ENCODE results near the gene CCDC167.

Gene CCDC167

DNA sequence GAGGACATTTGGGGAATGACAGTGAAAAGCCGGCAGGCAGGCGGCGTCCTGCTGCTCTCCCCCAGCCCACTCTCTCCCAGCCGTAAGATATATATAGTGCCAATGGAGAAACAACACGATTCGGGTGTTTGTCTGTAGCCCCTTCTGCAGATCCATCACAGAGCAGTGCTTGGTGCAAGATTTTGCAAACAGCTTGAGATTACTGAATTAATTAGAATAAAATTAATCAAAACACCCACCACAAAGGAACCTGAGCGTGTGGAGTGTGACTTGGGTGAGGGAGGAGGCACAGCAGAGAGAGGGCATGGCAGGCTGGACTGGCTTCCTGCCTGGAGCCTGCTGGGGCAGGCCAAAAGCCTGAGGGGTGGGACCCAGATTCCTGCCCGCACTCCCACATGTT, 28.8 kb upstream of the CCDC167 start:
- no peak for DNase-seq

DNA sequence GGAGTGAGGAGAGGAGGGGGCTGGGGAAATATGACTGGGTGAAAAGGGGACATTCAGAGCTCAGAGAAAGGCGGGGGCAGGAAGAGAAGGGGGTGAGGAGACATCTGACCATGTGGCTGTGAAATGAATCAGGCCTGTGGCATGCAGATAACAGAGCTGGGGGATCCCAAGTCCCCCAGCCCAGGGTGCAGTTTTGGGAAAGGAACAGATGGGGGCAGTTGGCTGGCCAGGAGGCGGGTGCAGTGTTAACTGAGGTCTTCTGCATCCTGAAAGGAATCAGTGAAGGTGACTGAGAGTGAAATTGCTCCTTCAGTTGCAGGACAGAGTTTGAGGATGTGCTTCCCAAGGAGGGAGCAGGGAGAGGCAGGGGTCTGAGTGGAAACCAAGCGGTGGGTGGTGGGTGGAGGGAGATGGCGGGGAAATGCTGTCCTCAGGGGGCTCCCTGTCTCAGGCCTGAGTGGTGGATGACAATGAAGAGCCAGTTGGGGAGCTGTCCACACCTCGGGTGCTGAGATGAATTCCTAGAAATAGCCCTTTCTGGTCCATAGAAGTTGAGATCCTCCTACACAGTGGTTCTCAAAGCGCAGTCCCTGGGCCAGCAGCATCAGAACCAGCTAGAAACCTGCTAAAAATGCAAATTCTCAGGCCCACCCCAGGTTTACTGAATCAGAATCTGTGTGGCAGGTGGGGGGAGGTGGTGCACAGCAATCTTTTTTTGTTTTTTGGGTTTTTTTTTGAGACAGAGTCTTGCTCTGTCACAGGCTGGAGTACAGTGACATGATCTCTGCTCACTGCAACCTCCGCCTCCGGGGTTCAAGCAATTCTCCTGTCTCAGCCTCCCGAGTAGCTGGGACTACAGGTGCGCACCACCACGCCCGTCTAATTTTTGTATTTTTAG, 26.0 kb upstream of the CCDC167 start:
- DNase-seq, result no peak

DNA sequence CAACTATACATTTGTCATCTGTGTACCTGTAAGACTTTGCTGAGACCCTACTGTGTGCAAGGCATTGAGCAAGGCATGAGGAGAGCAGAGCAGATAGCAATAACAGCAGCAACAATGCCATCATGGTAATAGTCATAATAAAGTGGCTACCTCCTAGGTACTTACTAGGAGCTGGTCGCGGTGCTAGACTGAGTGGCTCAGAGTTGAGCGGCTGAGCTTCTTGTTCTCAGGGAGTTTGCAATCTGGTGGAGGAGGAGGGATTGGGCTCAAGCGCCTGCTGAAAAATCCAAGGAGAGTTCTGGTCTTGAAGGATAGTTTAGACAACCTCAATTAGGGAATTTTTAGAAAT, 25.3 kb upstream of the CCDC167 start:
- DNase-seq, result no peak

DNA sequence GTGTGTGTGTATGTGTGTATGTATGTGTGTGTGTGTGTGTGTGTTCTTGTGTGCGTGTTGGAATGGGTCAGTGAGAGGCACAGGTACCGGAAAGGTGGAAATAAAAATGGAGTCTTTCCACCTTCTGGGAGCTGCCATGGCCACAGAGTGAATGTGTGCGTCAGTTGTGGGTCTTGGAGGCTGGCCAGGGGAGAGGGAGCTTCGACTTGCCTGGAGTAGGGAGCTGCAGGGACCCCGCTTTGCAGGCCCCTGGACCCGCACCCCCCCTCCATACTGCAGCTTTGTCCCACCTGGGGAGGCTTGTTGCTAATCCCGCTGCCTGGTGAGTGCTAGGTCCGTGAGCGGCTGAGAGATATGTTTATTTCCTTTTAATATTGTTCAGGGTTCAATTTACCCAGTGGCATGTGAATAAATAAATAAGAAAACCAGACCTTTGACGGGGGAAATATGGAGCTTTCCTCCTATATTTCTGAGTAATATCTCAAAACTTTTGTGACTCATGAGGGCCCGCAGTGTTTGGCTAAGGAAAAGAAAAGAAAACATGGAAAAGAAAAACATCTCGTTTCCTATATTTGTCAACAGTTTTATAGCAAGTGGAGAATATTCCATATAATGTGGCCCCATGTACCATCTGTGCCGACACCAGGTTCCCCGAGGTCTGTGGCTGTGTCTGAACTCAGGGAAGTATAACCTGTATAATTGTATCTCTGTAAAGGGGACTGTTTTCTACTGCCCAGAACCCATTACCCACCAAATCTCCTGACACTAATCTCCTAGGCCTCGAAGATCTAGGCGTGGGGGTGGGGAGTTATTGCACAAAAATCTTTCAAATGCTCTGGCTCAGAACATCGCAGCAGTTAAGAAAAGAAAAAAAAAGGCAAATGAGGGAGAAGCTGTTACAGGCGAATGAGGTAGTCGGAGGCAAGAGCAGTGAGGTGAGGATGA, 24.6 kb upstream of the CCDC167 start:
- no peak for DNase-seq

DNA sequence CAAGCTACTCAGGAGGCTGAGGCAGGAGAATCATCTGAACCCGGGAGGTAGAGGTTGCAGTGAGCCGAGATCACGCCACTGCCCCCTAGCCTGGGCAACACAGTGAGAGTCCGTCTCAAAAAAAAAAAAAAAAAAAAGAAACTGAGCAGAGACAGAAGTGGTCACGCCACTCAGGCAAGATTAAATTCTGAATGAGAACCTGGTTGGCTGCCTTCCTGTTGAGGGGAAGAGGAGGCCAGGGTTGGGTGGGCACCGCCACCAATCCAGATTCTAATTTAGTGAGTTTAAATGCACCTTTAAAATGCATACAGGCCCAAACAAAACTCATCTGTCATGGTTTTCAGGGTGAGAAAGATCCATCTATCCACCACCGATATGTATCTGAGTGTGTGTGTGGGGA, 23.7 kb upstream of the CCDC167 start:
- DNase-seq, result no peak

DNA sequence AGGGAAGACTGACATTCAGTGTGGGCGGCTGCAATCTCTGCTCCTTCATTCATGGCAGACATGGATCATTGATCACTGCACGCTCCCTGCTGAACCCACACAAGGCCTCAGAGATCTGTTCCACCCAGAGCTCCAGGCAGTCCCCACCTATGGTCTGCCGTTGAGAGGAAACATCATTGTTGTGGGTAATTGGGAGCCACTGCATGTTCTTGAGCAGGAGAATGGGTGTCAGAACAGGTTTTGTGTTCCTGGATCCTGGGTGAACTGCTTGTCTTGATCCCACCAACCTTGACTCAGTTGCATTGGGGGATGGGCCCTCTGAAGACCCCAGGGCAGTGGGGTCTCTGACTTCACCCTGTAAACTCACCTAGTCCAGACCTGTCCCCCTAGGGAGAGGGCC, 23.1 kb upstream of the CCDC167 start:
- no peak for DNase-seq

DNA sequence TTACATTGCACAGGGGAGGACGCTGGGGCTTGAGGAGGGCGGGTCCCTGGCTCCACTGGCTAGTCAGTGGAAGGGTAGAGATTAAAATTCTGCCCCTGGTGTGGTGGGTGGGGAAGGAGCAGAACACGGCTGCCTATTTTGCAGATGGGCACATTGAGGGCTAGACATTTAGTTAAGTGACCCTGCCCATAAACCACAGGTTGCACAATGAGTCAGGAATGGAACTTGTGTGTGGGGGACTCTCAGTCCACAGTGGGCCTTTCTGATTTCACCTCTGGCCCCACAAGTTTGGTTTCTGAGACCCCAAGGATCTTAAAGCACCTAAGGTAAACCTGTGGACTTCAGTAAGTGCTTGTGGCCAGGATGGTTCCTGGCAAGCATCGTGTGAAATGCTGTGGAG, 22.0 kb upstream of the CCDC167 start:
- DNase-seq, result no peak

DNA sequence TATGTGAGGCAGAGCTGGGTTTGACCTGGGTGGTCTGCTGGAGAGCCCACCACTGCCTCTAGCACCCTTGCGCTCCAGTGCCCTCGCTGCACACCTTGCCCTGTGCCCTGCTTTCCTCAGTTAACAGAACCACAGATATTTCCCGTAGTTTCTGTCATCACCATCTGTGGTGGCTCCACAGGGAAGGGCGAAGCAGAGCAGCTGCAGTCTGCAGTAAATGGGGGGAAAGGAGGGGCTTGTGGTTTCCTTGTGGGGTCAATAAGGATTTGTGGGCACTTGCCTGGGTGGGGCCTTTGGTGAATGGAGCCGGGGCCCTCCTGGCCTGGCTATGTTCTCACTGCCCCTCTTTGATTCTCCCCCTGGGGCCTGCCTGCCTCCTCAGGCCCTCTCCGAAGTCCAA, 21.2 kb upstream of the CCDC167 start:
- DNase-seq, result no peak

DNA sequence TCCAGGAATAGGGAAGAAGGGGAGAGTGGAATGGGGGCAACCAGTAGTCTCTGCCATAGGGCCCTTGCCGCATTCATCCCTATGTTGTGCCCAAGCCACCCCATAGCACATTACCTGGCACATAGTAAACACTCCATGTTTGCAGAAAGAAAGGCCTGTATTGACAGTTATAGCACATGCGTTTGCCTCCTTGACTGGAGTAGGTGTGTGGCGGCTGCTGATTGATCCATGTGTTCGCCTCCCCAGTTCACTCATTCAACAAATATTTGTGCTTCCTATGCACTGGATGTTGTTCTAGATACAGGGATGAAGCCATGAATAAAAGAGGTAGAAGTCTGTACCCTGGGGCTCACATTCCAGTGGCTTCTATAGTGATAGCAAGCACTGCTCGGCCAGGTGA, 19.8 kb upstream of the CCDC167 start:
- DNase-seq, result no peak

DNA sequence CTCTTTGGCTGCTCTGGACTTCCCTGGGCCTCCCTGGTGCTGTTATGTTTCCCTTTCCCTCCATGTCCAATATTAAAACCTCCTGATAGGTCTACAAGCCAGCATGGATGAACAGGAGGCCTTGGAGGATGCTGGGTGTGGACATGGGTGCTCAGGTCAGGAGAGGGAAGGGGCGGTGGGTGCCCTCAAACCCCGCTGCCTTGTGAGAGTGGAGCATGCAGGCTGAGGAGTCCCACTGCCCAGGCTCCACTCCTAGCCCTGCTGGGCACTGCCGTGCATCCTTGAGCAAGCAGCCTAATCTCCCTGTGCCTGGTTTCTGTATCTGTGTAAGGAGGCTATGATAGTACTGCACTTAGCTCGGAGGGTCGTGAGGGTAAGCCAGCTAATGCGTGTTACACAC, 18.4 kb upstream of the CCDC167 start:
- no peak for DNase-seq

DNA sequence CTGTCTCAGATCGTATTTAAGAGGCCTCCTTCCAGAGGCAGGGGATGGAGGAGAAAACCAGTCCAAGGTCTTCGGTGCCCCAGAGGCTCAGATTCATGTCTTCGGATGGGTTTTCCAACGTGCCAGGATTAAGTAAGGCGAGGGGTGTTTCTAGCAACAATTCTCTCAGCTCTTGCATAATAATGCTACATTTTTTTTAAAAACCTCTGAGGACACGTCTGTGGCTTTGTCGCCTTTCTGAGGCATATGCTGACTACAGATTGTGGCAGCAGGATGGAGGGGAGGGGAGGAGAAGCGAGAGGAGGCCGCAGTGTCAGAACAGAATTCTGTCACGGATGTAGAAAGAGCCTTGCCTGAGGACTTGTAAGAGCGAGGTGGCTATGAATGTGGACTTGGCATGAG, 17.7 kb upstream of the CCDC167 start:
- no peak for DNase-seq

DNA sequence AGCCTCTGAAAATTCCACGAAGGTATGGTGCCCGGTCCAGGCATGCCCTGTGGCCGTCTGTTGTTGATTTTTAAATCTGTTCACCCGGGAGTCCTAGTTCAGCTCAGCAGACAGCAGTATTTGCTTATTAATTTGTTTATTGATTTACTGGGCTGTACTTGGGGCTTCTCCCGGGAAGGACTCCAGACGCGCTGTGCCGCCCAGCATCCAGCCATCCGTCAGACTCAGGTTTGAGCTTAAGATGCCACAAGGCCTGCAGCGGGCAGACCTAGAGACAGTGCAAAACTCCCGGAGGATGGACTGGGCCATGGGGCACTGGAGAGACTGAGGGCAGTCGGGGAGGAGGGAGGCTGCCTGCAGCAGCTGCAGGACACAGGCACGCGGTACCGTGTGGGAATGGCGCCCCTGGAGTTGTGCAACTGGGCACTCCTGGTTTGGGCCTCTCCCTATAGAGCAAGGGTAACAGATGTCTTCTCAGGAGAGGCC, 17.3 kb upstream of the CCDC167 start:
- no peak for DNase-seq

DNA sequence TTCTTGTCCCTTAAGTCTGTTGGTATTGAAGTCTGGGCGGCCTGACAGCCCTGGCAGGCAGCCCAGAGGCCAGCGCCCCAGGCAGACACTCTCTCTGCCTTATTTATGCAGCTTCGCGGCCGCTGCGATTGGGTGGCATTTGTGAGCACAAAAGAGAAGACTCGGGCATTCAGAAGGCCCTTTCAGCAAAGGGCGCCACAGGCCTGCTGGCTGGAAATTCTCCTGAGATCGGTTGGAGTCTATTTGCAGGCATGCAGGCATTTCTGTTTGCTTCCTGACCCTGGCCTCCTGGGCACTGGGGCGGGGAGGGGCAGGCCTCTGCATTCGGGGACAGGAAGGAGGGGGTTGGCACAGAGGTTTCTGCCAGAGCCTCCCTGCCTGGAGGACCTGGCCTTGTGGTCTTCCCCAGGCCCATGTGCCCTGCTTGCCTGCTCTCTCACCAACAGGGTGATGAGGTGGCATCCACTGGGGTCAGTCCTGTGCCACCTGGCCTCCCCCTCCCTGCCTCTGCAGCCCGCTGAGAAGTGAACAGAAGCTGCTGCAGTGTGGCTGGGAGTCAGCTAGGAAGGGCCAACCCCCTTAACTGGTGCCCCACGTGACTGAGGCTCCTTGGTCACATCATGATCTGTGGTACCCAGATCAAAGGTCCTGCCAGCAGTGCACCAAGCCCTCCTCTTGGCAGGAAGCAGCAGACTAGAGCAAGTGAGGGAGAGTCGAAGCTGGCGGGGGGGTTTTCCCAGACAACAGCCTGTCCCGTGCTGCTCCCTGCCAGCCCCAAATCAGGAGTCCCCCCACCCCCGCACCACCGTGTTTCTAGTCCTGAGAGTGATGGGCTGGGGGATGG, 16.6 kb upstream of the CCDC167 start:
- peak; percentile 53 for DNase-seq

DNA sequence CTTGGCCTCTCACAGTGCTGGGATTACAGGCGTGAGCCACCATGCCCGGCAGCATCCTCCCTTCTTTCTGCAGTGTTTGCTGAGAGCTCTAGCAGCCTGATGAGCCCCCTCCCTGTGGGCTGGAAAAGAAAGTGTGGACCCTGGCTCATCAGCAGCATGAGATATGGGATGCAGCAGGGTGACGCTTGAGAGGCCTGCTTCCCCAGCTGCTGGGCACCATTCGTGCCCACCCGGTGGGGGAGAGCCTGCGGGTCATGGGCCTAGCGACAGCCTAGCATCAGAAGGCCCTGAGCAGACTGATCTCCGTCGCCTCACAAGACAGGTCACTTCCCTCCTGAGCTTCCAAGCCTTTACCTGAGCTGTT, 16.0 kb upstream of the CCDC167 start:
- DNase-seq, result no peak

DNA sequence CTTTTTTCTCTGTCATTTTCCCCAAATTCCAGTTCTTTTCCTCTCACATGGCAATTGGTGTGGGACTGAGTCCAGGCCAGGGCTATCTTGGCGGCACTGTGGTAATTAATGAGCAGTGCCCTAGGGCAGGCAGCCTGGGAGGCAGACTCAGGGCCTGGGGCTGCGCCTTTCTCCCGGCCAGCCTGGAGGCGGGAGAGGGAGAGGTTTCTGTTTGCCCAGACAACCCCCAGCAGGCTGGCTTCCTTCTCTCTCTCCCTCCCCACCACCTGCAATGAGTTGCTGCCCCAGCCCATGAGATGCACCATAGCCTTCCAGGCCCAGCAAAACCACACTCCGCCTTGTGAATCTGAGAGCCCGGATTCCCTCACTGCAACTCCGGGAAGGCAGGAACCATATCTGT, 15.1 kb upstream of the CCDC167 start:
- no peak for DNase-seq

DNA sequence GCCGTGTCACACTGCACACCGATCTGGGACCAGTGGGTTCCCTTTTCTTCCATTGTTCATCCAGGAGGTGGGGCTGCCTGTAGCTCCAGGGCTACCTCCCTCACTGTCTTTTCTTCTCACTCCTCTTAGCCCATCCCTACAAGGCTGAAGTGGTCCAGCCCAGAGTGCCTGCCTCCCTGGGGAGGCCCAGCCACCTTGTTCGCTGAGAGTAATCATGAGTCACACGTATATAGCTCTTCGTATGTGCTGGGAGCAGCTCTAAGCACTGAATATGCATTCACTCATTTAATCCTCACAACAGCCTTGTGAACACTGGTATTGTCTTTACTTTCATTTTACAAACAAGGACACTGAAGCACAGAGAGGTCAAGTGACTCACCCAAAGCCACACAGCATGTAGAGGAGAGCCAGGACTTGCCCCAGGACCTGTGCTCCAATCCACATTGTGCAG, 14.7 kb upstream of the CCDC167 start:
- DNase-seq, result peak; percentile 89

DNA sequence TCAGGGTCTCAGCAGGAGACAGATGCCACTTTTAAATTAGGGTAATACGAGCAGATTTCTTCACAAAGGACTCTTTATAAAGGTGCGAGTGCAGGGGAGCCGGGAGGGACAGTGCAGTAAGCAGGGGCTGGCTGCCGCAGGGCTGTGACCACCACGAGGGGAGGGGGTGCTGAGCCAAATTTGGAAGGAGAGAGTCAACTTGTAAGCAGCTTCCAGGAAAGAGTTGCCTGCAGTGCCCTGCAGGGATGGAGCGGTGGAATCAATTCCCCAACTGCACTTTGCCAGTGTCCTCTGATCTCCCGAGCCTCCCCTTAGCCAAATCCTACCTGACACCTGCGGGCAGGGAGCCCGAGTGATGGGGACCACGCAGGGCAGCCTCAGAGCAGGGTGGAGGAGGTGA, 13.9 kb upstream of the CCDC167 start:
- no peak for DNase-seq

DNA sequence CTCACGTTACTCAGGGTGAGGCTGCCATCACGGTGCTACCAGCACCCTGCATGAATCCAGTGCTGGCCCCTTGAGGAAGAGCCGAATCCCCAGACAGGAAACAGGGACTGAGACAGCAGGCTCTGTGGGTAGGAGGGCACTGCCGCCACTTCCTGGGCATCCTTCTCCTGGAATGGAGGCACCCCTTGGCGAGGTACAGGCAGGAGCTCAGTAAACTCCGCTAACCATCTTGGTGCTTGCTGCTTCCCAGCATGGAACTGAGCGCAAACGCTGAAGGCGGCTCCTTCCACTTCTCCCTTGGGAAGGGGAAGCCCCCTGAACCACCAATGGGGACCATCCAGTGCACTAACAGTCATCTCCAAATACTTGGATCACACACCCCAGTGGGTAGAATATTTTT, 13.5 kb upstream of the CCDC167 start:
- DNase-seq, result no peak

DNA sequence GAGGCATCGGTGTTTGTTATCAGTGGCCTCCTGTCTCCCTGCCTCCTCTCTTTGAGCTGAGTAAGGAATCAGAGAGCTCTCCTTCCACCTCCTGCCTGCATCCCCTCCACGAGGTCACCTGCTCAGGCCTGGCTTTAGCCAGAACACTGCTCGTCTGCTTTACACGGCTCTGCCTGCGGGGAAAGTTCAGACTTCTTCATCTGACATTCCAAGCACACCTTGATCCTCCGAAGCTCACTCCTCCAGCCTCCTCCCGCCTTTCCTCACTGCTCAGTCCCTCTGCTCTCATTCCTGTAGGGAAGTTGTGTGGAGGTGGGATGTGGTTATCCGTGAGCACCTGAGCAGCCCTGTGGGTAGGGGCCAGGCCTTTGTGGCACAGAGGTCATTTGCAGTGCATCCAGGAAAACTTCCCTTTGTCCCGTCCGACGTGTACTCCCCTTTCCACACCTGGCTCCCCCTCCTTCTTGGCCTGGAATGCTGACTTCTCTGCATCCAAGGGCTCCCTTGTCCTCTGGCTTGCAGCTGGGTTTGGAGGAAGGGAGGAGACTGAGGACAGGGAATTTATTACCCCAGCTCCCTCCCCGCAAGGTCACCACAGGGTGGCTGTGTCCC, 12.8 kb upstream of the CCDC167 start:
- no peak for DNase-seq

DNA sequence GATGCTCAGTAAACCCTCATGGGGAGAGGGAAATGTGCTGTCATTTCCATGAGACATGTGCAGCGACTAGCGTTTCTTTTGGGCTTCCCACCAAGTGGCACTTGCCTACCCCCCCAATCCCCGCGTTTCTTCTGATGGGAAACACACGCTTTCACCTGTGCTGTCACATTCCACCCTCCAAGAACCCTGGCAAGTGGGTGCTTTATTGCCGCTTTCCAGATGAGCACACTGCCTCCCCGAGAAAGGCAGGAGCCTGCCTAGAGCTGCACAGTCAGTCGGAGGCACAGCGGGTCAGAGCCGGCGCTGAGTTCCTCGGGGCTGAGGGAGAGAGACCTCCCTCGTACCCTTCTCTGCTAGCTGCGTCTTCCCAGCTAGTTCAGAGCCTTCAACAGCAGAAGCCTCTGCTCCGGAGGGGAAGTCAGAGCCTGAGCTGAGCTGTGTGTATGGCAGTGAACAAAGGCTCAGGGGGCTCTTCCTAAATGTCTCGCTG, 12.3 kb upstream of the CCDC167 start:
- DNase-seq, result no peak

DNA sequence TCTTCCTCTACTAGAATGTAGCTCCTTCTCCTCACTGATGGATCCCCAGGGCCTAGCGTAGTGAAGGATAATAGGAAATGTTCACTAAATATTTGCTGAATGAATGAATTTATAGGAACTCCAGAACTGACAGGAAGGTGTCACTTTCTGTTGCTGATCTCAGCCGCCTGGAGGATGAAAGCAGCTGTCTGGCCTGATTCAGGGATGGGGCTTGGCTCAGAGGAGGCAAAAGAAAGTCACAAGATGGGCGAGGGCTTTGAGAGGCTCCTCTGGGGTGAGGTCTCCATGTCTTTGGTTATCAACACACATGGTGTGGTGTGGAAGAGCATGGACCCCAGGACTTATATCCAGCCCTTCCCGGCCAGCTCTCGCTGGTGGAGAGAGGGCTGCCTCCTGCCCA, 11.5 kb upstream of the CCDC167 start:
- no peak for DNase-seq

DNA sequence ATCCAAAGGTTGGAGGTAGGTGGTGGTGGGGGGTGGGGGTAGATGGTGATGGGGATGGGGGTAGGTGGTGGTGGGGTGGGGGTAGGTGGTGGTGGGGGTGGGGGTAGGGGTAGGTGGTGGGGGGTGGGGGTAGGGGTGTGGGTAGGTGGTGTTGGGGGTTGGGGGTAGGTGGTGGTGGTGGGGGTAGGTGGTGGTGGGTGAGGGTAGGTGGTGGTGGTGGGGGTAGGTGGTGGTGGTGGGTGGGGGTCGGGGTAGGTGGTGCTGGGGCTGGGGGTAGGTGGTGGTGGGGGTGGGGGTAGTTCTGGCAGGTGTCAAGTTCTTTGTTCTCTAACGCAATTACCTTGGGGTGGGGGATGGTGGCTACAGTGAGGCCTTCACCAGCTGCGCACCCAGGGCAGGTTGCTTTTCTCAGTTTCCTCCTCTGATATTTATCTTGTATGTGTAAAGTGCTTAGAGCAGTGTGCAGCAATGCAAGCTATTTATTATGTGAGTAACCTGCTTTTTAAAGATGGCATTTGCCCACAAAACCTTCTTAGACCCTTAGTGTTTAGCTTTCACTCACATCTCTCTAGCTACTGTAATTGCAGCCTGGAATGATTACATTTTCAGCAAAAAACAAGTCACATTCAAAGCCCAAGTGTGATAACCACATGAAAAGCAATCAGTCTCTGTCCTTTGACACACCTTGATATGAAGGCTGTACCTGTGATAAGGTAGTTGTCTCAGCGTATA, 8.2 kb upstream of the CCDC167 start:
- DNase-seq, result no peak
